WTC11 (cell line): ENCODE data around the gene TMEM8B. TPM values are rescaled to one million over a fixed set of nuclear protein-coding genes. Genes with fewer than 3 reads are reported as not detected.

Experiments
- ATAC-seq: fragments of 200-7000 bp; cut with Tn5 transposase; 2 replicates; pipeline ENCODE4 v1.10.0; 2021; ENCODE audit warnings: mild to moderate bottlenecking, moderate library complexity
- CTCF ChIA-PET: fragments of 300-600 bp; sonication (Branson Sonifier 250); formaldehyde crosslinking; loops from one replicate; lab custom pipeline; 2021; ENCODE audit warnings: antibody characterized with exemption; lab: Charles Lee
- POLR2A ChIA-PET: fragments of 350-600 bp; sonication (Branson Sonifier 250); formaldehyde crosslinking; loops from one replicate; lab custom pipeline; 2021; ENCODE audit warnings: antibody characterized with exemption; lab: Charles Lee
- DNase-seq: peaks from one replicate; pipeline ENCODE4 v3.0.0; 2021; ENCODE audit warnings: low spot score
- H3K27ac Mint-ChIP-seq: 2 replicates; pipeline ENCODE4 v1.8.0; 2021; ENCODE audit warnings: mixed read lengths
- H3K27me3 Mint-ChIP-seq: 2 replicates; pipeline ENCODE4 v1.8.0; 2021; ENCODE audit warnings: low read depth, mild to moderate bottlenecking, moderate library complexity, mixed read lengths
- H3K36me3 Mint-ChIP-seq: 2 replicates; pipeline ENCODE4 v1.8.0; 2021; ENCODE audit warnings: mixed read lengths
- H3K4me1 Mint-ChIP-seq: 2 replicates; pipeline ENCODE4 v1.8.0; 2022; ENCODE audit warnings: mixed read lengths
- H3K4me3 Mint-ChIP-seq: 2 replicates; pipeline ENCODE4 v1.8.0; 2021; ENCODE audit warnings: mild to moderate bottlenecking, moderate library complexity, mixed read lengths
- H3K9me3 Mint-ChIP-seq: 2 replicates; pipeline ENCODE4 v1.8.0; 2021; ENCODE audit warnings: mixed read lengths
- ATF1 ChIP-seq: sonication (generic); formaldehyde crosslinking; IDR thresholded peaks from 2 replicates; pipeline ENCODE4 v1.8.1; 2023; ENCODE audit warnings: mild to moderate bottlenecking, moderate library complexity, missing genetic modification reagents
- ELF4 ChIP-seq: sonication (generic); formaldehyde crosslinking; IDR thresholded peaks from 2 replicates; pipeline ENCODE4 v1.8.1; 2022; ENCODE audit warnings: low read depth, mild to moderate bottlenecking, moderate library complexity, missing genetic modification reagents
- ESRRA ChIP-seq: sonication (generic); formaldehyde crosslinking; IDR thresholded peaks from 2 replicates; pipeline ENCODE4 v1.8.1; 2022; ENCODE audit warnings: mild to moderate bottlenecking, missing genetic modification reagents, borderline replicate concordance
- FOXK1 ChIP-seq: sonication (generic); formaldehyde crosslinking; IDR thresholded peaks from 2 replicates; pipeline ENCODE4 v1.8.0; 2022; ENCODE audit warnings: mild to moderate bottlenecking, moderate library complexity, missing genetic modification reagents
- GABPB1 ChIP-seq: sonication (generic); formaldehyde crosslinking; IDR thresholded peaks from 2 replicates; pipeline ENCODE4 v1.8.1; 2023; ENCODE audit warnings: mild to moderate bottlenecking, missing genetic modification reagents
- IRF2 ChIP-seq: sonication (generic); formaldehyde crosslinking; IDR thresholded peaks from 2 replicates; pipeline ENCODE4 v1.8.0; 2022; ENCODE audit warnings: low read depth, missing genetic modification reagents, borderline replicate concordance
- JUN ChIP-seq: sonication (generic); formaldehyde crosslinking; IDR thresholded peaks from 2 replicates; pipeline ENCODE4 v1.8.0; 2023; ENCODE audit warnings: mild to moderate bottlenecking, missing genetic modification reagents
- KAT7 ChIP-seq: sonication (generic); formaldehyde crosslinking; IDR thresholded peaks from 2 replicates; pipeline ENCODE4 v1.8.1; 2023; ENCODE audit warnings: missing genetic modification reagents, mild to moderate bottlenecking, borderline replicate concordance
- MXD4 ChIP-seq: fragments of 250-450 bp; sonication (Bioruptor Pico); IDR thresholded peaks from 2 replicates; pipeline ENCODE4 v1.8.0; 2021; ENCODE audit warnings: mild to moderate bottlenecking, moderate library complexity, borderline replicate concordance
- MYBL2 ChIP-seq: sonication (generic); formaldehyde crosslinking; IDR thresholded peaks from 2 replicates; pipeline ENCODE4 v1.8.1; 2023; ENCODE audit warnings: mild to moderate bottlenecking, moderate library complexity, missing genetic modification reagents
- NFATC4 ChIP-seq: fragments of 250-450 bp; sonication (Bioruptor Pico); IDR thresholded peaks from 2 replicates; pipeline ENCODE4 v1.9.0; 2021; ENCODE audit warnings: mild to moderate bottlenecking
- NFE2L1 ChIP-seq: sonication (generic); formaldehyde crosslinking; IDR thresholded peaks from 2 replicates; pipeline ENCODE4 v1.8.1; 2023; ENCODE audit warnings: missing genetic modification reagents
- NR2C2 ChIP-seq: sonication (generic); formaldehyde crosslinking; IDR thresholded peaks from 2 replicates; pipeline ENCODE4 v1.8.0; 2022; ENCODE audit warnings: mild to moderate bottlenecking, missing genetic modification reagents
- NR3C1 ChIP-seq: sonication (generic); formaldehyde crosslinking; conservative IDR thresholded peaks from 2 replicates; pipeline ENCODE4 v1.8.1; 2023; ENCODE audit warnings: low read depth, mild to moderate bottlenecking, missing genetic modification reagents
- OVOL2 ChIP-seq: fragments of 250-450 bp; sonication (Bioruptor Pico); IDR thresholded peaks from 2 replicates; pipeline ENCODE4 v1.9.0; 2021; ENCODE audit warnings: mild to moderate bottlenecking, borderline replicate concordance
- RORB ChIP-seq: fragments of 250-450 bp; sonication (Bioruptor Pico); IDR thresholded peaks from 2 replicates; pipeline ENCODE4 v1.9.0; 2021; ENCODE audit warnings: mild to moderate bottlenecking
- SMAD3 ChIP-seq: sonication (generic); formaldehyde crosslinking; IDR thresholded peaks from 2 replicates; pipeline ENCODE4 v1.8.0; 2022; ENCODE audit warnings: missing genetic modification reagents, mild to moderate bottlenecking, borderline replicate concordance
- SOX15 ChIP-seq: fragments of 250-450 bp; sonication (Bioruptor Pico); IDR thresholded peaks from 2 replicates; pipeline ENCODE4 v1.9.0; 2021; ENCODE audit warnings: mild to moderate bottlenecking
- SP1 ChIP-seq: sonication (generic); formaldehyde crosslinking; conservative IDR thresholded peaks from 2 replicates; pipeline ENCODE4 v1.8.1; 2022; ENCODE audit warnings: missing genetic modification reagents
- TP53 ChIP-seq: sonication (generic); formaldehyde crosslinking; IDR thresholded peaks from 2 replicates; pipeline ENCODE4 v1.8.1; 2023; ENCODE audit warnings: mild to moderate bottlenecking, missing genetic modification reagents
- ZBTB21 ChIP-seq: sonication (generic); formaldehyde crosslinking; IDR thresholded peaks from 2 replicates; pipeline ENCODE4 v1.8.1; 2023; ENCODE audit warnings: mild to moderate bottlenecking, missing genetic modification reagents, borderline replicate concordance
- ZNF232 ChIP-seq: sonication (generic); formaldehyde crosslinking; IDR thresholded peaks from 2 replicates; pipeline ENCODE4 v1.8.0; 2022; ENCODE audit warnings: mild to moderate bottlenecking, missing genetic modification reagents
- ZNF317 ChIP-seq: sonication (generic); formaldehyde crosslinking; IDR thresholded peaks from 2 replicates; pipeline ENCODE4 v1.8.1; 2023; ENCODE audit warnings: low read depth, mild to moderate bottlenecking, moderate library complexity, missing genetic modification reagents, borderline replicate concordance
- ZNF671 ChIP-seq: fragments of 250-450 bp; sonication (Bioruptor Pico); IDR thresholded peaks from 2 replicates; pipeline ENCODE4 v1.8.0; 2021; ENCODE audit warnings: mild to moderate bottlenecking
- total RNA-seq: library from RNA; stranded (reverse); gene quantifications from 3 replicates; pipeline ENCODE4 v1.2.3, GENCODE V29; 2021
- TF ChIP-seq, protein P1 (sequence below): sonication (generic); formaldehyde crosslinking; IDR thresholded peaks from 2 replicates; pipeline ENCODE4 v1.8.0; 2023; ENCODE audit warnings: missing genetic modification reagents, mild to moderate bottlenecking, borderline replicate concordance
- TF ChIP-seq, protein P2 (sequence below): sonication (generic); formaldehyde crosslinking; IDR thresholded peaks from 2 replicates; pipeline ENCODE4 v1.8.0; 2022; ENCODE audit warnings: mild to moderate bottlenecking, missing genetic modification reagents
- TF ChIP-seq, protein P3 (sequence below): sonication (generic); formaldehyde crosslinking; IDR thresholded peaks from 2 replicates; pipeline ENCODE4 v1.8.0; 2022; ENCODE audit warnings: mild to moderate bottlenecking, missing genetic modification reagents
- TF ChIP-seq, protein P4 (sequence below): sonication (generic); formaldehyde crosslinking; IDR thresholded peaks from 2 replicates; pipeline ENCODE4 v1.8.1; 2022; ENCODE audit warnings: mild to moderate bottlenecking, moderate library complexity, missing genetic modification reagents

The TMEM8B gene
- total RNA-seq, 1 experiment from 2014 or later, result 9.5 TPM

DNA sequence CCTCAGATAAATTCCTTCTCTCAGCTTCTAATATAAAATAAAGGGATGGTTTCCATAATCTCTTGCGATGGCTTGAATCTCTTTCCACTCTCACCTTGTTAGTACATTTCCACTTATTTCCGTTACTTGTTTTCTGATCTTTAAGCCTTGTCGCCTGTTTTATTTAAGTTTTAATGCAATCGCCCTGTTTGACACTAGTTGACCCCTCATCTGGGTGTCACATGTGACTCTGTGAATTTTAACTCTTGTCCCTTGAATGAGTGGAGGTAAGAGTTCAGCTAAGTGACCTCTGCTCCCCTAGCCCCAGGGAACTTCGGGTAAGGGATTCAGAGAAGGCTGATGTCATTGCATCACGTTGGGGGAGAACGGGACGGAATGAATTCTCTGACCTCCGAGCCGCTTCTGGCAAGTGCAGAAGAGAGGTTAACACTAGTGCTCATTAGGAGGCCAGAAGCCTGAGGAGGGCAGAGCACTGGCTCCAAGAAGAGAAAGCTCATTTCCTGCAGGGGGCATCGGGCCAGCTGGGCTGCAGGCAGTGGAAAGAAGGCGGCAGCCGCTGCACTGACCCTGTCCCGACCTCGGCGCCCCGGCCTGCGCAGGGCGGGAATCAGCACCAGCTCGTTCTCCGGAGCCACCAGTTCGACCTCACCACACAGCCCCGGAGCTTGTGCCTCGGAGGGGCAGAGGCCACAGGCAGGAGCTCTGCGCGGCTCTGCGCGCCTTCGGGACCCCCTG lies 14.8 kb upstream of the TMEM8B start:
- peak; percentile 28 for ATAC-seq
- CTCF ChIA-PET, result interaction anchor here (0.6 to 6.1 kb wide), 32 partner anchors 11 to 649 kb away, joined by 3 to 143 read pairs (median 6); partner anchors contain the start of genes CCDC107, CREB3, FAM221B and GBA2
- DNase-seq, result peak; percentile 79
- H3K27ac Mint-ChIP-seq, result peak overlapping the region; percentile 95
- POLR2A ChIA-PET, result interaction anchor here (0.6 to 2.1 kb wide), 9 partner anchors 15 to 349 kb away, joined by 3 to 9 read pairs (median 4); partner anchors contain the start of genes ARHGEF39, CREB3, GBA2 and RGP1
- peak overlapping the region; percentile 91 for H3K4me3 Mint-ChIP-seq
- peaks cover 2% of the 10 kb centered on the region; the same call in 1 of the 2 replicates for H3K36me3 Mint-ChIP-seq
- peaks cover 27% of the 10 kb centered on the region for H3K4me1 Mint-ChIP-seq
- TF ChIP-seq, protein P1, sequence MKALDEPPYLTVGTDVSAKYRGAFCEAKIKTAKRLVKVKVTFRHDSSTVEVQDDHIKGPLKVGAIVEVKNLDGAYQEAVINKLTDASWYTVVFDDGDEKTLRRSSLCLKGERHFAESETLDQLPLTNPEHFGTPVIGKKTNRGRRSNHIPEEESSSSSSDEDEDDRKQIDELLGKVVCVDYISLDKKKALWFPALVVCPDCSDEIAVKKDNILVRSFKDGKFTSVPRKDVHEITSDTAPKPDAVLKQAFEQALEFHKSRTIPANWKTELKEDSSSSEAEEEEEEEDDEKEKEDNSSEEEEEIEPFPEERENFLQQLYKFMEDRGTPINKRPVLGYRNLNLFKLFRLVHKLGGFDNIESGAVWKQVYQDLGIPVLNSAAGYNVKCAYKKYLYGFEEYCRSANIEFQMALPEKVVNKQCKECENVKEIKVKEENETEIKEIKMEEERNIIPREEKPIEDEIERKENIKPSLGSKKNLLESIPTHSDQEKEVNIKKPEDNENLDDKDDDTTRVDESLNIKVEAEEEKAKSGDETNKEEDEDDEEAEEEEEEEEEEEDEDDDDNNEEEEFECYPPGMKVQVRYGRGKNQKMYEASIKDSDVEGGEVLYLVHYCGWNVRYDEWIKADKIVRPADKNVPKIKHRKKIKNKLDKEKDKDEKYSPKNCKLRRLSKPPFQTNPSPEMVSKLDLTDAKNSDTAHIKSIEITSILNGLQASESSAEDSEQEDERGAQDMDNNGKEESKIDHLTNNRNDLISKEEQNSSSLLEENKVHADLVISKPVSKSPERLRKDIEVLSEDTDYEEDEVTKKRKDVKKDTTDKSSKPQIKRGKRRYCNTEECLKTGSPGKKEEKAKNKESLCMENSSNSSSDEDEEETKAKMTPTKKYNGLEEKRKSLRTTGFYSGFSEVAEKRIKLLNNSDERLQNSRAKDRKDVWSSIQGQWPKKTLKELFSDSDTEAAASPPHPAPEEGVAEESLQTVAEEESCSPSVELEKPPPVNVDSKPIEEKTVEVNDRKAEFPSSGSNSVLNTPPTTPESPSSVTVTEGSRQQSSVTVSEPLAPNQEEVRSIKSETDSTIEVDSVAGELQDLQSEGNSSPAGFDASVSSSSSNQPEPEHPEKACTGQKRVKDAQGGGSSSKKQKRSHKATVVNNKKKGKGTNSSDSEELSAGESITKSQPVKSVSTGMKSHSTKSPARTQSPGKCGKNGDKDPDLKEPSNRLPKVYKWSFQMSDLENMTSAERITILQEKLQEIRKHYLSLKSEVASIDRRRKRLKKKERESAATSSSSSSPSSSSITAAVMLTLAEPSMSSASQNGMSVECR (CRISPR knock-in tag), result peak; percentile 10; the same call in 1 of the 2 replicates
- TF ChIP-seq, protein P2, sequence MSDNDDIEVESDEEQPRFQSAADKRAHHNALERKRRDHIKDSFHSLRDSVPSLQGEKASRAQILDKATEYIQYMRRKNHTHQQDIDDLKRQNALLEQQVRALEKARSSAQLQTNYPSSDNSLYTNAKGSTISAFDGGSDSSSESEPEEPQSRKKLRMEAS (CRISPR knock-in tag), result peak; percentile 33; the same call in 1 of the 2 replicates
- TF ChIP-seq NFATC4 (CRISPR knock-in tag), result 0 out of 2 replicates have a peak, but pooled peaks have one; percentile 5
- peak; percentile 95 for TF ChIP-seq GABPB1 (CRISPR knock-in tag)
- no peak for TF ChIP-seq ZNF671 (CRISPR knock-in tag)
- TF ChIP-seq, protein P3, sequence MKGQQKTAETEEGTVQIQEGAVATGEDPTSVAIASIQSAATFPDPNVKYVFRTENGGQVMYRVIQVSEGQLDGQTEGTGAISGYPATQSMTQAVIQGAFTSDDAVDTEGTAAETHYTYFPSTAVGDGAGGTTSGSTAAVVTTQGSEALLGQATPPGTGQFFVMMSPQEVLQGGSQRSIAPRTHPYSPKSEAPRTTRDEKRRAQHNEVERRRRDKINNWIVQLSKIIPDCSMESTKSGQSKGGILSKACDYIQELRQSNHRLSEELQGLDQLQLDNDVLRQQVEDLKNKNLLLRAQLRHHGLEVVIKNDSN (CRISPR knock-in tag), result peak; percentile 27; the same call in 1 of the 2 replicates
- TF ChIP-seq, all 79 proteins: peak for 5
- peaks cover 3% of the 10 kb centered on the region for H3K9me3 Mint-ChIP-seq
- H3K27me3 Mint-ChIP-seq, result peaks cover 11% of the 10 kb centered on the region

DNA sequence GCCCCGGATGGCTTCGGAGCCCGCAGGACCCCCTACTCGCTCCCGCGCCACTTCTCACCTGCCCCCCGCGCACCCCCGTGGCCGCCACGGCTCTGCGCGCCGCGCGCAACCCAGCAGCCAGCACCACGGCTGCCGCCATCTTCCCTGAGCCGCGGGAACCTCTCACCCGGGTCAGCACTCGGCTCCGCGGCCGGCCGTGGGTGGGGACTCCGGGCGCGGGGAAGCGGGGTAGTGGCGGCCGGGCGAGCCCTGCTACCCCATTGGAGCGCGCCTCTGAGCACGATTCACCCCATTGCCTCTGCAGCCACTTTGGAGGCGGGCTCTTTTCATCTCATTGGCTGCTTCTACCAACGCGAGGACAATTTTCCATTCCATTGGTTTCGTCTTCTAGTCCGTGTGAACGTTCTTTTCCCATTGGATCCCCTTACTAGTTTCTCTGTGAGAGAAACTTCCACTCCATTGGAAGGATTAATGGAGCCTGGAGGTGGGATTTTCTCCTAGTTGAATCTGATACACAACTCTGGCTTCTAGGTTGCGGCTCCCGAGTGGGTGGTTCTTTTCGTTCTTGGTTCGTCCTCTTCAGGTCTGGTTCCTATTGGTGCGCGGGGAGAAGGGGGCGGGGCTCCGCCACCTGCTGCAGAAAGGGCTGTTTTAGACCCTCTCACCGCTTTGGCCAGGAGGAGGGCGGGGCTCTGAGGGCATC lies 14.0 kb upstream of the TMEM8B start, which contains the start of gene HINT2:
Gene HINT2 (minus strand): TSS at position 202 of the 703 bp plus-strand sequence. CDS start 63 bp downstream, at position 139.
- POLR2A ChIA-PET, result interaction anchor here (0.8 to 2.1 kb wide), 4 partner anchors 18 to 150 kb away, joined by 3 to 9 read pairs (median 4); partner anchors contain the start of gene ARHGEF39
- TF ChIP-seq SOX15, result no peak
- TF ChIP-seq JUN (CRISPR knock-in tag), result no peak
- no peak for TF ChIP-seq NR2C2 (CRISPR knock-in tag)
- TF ChIP-seq ZBTB21 (CRISPR knock-in tag), result peak; percentile 73; the same call in 1 of the 2 replicates
- TF ChIP-seq MYBL2 (CRISPR knock-in tag), result peak; percentile 18; the same call in 1 of the 2 replicates
- TF ChIP-seq IRF2, result no peak
- TF ChIP-seq, protein P4, sequence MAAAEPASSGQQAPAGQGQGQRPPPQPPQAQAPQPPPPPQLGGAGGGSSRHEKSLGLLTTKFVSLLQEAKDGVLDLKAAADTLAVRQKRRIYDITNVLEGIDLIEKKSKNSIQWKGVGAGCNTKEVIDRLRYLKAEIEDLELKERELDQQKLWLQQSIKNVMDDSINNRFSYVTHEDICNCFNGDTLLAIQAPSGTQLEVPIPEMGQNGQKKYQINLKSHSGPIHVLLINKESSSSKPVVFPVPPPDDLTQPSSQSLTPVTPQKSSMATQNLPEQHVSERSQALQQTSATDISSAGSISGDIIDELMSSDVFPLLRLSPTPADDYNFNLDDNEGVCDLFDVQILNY (CRISPR knock-in tag), result peak; percentile 77; the same call in 1 of the 2 replicates
- TF ChIP-seq ELF4 (CRISPR knock-in tag), result no peak
- TF ChIP-seq RORB, result no peak
- 0 out of 2 replicates have a peak, but pooled peaks have one; percentile 6 for TF ChIP-seq FOXK1 (CRISPR knock-in tag)
- TF ChIP-seq NFE2L1 (CRISPR knock-in tag), result no peak
- TF ChIP-seq ATF1 (CRISPR knock-in tag), result no peak
- TF ChIP-seq TP53 (CRISPR knock-in tag), result peak; percentile 74; the same call in 1 of the 2 replicates
- no peak for TF ChIP-seq ZNF317 (CRISPR knock-in tag)
- no peak for TF ChIP-seq KAT7
- TF ChIP-seq OVOL2 (CRISPR knock-in tag), result no peak
- no peak for TF ChIP-seq MXD4
- TF ChIP-seq SMAD3, result no peak
- peak; percentile 56; the same call in 1 of the 2 replicates for TF ChIP-seq SP1 (CRISPR knock-in tag)
- no peak for TF ChIP-seq NR3C1 (CRISPR knock-in tag)
- TF ChIP-seq ESRRA, result peak; percentile 68; the same call in 1 of the 2 replicates
- peak; percentile 9; the same call in 1 of the 2 replicates for TF ChIP-seq ZNF232 (CRISPR knock-in tag)
- TF ChIP-seq ZNF671 (CRISPR knock-in tag), result no peak
- TF ChIP-seq GABPB1 (CRISPR knock-in tag), result no peak

More for the DNA sequence above, 14.0 kb upstream of the TMEM8B start, which contains the start of gene HINT2:
- Mint-ChIP-seq H3K4me3 (peak within 1 kb of the TSS; percentile 91), H3K36me3 (peaks cover 2% of the 10 kb centered on the region; the same call in 1 of the 2 replicates), H3K4me1 (peaks cover 27% of the 10 kb centered on the region), H3K9me3 (peaks cover 3% of the 10 kb centered on the region), H3K27me3 (peaks cover 11% of the 10 kb centered on the region), H3K27ac (peak within 1 kb of the TSS; percentile 100)
- peak; percentile 80 for ATAC-seq
- DNase-seq, result peak; percentile 99
- CTCF ChIA-PET, result interaction anchor here (0.6 to 6.1 kb wide), 26 partner anchors 11 to 650 kb away, joined by 3 to 143 read pairs (median 6); partner anchors contain the start of genes CCDC107, CREB3, FAM221B and GBA2
